NOMO-1 treated with dmso at 0.1 percent for 144 hours (cell line): ENCODE data around the gene CRYBA4.

ENCODE experiments used
- DNase-seq: peaks from one replicate; lab custom pipeline; 2025; ENCODE audit not compliant: unreplicated experiment; lab: John Stamatoyannopoulos, UW

CRYBA4 gene

DNA sequence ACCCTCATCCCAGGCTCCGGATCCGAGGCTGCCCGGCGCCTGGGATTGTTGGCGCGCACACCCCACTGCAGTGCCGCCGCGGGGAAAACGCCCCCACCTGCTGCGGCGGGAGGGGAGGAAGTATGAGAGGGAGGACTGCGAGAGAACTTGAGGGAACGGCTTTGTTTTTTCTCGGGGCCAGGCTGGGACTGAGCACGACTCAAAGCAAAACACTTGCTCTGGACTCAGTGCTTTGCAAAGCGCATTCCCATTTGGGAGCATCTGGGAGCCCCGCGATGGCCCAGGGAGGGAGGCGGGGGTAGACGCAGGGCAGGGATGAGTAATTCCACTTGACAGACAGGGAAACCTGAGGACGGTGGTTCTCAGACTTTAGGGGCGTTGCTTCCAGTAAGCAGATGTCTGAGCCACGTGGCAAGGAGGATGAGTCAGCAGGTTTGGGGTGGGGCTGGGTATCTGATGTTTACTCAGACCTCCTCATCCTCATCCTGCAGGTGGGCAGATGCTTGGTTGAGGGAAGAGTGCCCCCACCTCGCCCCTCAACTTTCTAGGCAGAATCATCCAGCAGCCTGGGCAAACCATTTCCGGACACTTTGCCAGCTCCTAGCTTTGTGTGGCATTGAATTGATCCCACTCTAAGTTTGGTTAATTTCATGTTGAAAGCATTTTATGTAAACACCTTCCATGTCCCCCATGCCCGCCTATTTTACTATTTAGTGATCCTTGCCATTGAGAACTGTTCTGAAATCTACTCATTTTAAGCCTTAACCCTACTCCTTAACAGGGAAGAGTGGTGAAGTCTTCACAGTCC lies 37.1 kb downstream of the CRYBA4 start:
- DNase-seq: peak; percentile 30

DNA sequence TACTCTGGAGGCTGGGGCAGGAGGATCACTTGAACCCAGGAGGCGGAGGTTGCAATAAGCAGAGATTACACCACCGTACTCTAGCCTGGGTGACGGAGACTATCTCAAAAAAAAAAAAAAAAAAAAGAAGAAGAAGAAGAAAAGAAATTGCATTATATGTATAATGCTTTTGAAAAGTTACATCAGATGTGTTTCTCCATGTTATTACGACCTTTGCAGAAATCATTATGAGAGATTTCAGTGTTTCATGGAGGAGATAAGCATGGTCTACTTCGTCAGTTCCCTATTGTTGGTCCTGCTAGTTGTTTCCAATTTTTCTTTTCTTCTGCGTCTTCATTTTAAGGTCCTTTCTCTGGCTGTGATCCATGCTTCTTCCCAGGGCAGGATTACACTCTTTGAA lies 38.6 kb downstream of the CRYBA4 start:
- DNase-seq: no peak

DNA sequence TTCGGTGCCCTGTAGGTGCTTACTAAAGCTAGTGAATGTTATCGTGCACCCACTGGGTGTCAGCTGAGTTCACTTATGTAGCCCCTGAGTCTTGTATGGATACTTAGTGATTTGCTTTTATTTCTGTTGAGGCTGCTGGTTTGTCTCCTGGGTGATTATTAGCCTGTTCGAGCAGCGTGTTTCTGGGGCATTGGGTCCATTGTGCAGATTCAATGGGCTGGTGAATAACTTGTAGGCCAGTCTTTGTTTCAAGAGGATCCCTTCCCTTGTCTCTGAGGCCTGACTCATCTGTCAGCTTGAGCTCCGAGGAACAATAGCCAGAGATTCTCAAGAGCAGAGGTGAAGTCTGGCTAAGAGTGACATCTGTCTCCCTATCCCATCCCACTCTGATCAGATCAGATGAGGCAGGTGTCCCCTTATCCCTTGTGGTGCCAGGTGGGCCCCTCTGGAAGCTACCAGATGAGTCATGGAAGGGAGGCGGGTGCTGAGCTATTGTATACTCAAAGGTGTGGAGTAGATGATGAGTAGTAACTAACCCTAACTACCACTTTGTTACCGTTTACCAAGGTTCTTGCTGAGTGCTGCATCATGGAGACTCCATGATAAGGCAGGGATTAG lies 39.3 kb downstream of the CRYBA4 start:
- DNase-seq: no peak

DNA sequence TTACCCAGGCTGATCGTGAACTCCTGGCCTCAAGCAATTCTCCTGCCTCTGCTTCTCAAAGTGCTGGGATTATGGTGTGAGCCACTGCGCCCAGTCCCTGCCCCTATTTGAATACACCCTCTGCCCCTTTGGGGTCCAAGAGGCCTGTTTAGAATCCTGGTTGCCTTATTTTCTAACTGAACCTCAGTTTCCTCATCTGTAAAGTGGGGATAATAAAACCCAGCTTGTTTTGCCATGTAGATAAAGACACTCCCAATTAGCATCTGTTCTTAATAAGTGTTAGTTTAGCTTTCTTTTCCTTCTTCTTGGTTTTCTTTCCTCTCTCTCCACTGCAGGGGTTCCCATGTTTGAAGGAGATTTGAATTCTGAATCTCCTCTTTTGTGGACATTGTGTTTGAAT lies 40.4 kb downstream of the CRYBA4 start:
- no peak for DNase-seq

DNA sequence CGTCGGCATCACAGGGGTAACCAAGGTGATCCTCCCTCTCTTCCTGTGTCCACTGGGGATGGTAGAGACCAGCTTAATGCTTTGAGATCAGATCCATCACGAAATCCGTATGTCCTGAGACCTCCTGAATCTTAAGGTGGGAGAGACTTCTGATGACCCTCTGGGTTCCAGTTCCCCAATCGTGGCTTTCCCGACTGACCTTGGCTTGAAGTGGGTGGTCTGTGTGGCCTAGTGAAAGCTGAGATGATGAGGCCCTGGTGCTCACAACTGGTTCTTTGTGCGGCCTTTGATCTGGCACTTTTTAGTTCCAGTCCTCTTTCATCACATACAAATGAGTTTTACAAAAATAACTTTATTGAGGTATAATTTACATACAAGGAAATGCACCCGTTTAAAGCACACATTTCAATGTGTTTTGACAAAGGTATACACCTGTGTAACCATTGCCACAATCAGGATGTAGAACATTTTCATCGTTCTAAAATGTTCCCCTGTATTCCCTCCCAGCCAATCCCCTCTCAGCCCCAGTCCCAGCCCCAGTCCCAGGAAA lies 41.7 kb downstream of the CRYBA4 start:
- DNase-seq: no peak

DNA sequence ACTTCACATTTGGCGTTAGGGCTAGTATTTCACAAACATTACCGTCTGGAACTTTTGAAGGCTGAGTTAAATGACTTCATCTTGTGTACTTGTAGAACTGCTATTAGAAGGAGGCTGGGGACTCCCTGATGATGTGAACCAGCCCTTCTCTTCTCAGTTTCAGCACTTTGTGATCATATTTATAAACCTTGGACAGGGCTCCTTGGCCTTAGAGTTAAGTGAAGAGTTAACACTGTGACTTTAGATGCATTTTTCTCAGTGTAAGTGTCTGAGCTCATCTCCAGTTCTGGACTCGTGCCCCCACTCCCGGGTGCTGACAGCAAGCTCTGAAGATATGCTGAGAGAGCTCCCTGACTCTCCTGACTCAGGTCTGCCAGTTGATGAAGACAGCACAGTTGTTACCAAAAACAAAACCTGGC lies 44.1 kb downstream of the CRYBA4 start:
- no peak for DNase-seq

DNA sequence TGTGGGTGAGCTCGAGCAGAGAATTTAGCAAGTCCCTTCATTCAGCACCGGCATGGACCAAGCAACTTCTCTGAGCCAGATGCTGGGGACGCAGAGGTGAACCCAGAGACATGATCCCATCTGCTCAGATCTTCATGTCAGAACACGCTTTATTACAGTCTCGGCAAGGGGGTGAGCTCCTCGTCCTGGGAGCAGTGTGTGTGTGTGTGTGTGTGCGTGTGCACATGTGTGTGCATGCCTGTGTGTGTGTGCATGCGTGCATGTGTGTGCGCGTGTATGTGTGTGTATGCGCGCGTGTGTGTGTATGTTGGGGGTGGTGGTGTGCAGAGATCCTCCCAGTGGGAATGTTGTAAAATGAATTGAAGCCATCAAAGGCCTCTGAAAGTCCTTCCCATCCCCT lies 45.4 kb downstream of the CRYBA4 start:
- no peak for DNase-seq

DNA sequence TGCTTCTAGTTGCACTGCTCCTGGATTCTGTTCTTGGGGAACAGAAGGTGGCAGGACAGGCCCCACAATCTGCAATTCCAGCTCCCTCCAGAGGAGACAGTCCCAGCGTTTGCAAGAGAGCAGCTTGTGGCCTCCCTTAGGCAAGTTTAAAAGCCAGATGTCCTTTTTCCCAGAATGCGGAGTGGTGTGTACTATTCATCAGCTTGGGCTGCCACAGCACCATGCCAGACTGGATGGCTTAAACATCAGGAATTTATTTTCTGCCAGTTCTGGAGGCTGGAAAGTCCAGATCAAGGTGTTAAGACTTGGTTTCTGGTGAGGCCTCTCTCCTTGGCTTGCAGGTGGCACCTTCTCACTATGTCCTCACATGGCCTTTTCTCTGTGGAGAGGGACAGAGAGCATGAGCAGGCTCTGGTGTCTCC lies 47.3 kb downstream of the CRYBA4 start:
- DNase-seq: peak; percentile 7

DNA sequence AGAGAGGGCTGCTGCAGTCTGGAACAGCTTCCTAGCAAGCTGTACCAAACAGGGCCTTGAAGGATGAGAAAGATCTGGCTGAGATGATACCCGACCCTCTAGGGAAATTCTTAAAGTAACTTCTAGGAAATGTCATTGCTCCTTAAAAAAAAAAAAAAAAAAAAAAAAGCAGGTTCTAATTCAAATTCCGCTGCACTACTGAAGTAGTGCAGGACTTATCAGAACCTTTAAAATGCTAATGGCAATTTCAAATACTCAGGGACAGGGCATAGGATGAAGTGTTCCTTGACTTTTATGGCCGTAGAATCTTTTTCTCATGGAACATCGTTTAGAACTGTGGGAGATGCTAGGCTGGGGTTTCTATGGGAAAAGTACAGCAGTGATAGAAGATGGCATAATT lies 48.7 kb downstream of the CRYBA4 start:
- no peak for DNase-seq

DNA sequence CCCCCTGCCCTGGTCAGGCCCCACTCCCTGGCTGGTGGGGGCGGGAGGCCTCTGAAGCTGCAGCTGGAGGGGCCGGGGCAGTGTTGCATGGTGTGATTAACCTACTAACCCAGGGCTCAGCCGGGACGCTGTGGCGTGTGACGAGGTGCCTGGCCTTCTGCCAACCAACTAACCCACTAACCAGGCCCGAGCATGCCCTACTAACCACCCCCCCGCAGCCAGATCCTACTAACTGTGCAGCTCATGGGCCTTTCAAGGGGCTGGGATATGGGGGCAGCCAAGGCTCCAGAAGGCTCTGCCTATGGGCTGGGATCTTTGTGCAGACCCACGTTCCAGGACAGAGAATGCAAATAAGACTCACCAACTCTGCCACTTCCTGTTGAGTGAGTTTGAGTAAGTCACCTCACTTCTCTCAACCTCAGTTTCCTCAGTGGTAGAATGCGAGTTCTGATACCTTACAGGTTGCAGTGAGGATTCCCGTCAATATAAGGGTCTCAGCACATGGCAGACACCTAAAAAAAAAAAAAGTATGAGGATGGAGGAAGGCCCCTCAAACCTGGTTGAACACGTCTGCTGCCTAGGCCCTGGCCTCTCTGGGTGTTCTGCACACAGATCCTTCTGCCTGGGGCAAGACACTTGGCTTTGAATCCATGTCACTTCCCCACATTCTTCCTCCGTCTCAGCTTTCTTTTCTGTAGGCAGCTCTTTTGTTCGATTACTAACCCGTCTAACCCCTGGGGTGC lies 49.7 kb downstream of the CRYBA4 start:
- no peak for DNase-seq

DNA sequence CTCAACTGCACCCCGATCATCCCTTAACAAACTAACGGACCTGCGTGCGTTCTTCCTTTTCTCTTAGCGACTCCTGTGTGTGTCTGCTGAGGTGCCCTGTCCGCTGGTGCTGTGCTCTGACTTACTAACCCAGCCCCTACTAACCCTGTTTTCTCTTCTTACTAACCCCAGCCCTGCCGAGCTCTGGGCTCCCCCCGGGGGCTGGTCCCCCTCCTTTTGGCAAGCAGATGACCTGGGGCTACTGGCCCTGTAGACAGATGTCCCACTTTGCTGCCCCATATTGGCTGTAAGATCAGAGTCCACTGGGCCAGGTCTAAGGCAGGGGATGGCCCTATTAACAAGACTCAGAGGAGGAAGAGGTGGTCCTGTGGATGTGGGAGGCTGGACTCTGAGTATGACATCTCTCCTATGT lies 50.3 kb downstream of the CRYBA4 start:
- no peak for DNase-seq

DNA sequence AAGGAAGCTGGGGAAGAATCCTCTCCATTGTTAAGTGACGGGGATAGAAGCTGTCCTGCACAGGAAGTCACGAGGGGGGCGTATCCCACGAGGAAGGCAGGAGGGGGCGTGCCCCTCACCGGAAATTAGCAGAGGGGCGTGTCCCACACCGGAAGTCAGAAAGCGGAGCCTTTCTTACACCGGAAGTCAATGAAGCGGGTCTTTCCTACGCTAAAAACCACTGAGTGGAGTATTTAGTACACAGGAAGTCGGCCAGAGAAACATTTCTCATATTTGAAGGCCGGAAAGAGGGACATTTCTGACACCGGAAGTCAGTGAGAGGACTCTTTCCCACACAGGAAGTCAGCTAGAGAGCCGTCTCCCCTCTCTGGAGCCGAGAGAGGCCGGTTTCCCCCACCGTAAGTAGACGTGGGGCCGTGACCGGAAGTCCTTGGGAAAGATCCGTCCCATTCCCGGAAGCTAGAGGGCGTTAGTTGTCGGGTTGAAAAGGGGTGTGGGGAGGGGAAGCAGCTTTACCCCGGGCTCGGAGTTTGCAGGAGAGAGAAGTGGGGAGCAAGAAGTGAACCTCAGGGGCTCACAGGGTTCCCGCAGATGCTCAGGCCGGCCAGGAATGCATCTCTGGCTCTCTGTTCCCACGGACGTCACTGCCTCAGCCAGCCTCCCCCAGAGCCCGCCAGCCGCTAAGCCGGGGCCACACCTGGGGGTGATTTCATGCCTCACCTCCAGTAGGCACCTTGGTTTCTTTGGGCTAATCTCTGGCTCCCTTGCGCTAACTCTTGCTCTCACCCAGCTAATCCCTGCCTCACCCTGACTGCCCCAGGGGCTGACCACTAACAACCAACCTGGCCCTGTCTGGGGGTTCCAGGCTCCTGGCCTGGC lies 51.1 kb downstream of the CRYBA4 start:
- DNase-seq: peak; percentile 92

DNA sequence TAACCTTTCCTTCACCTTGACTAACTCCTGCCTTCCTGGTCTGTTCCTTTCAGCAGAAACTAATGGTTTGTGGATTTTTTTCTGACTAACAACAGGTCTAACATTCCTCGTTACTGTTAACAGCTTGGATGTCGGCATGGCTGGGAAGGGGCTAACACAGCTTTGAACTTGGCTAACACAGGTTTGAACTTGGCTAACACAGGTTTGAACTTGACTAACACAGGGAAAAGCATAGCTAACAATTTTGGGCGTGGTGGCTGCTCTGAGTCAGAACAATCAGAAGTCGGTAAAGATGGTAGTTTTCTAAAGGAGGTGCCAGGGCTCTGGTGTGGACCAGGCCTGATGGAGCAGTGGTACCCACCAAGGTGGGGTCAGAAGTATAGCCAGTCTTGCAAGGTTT lies 51.7 kb downstream of the CRYBA4 start:
- no peak for DNase-seq

DNA sequence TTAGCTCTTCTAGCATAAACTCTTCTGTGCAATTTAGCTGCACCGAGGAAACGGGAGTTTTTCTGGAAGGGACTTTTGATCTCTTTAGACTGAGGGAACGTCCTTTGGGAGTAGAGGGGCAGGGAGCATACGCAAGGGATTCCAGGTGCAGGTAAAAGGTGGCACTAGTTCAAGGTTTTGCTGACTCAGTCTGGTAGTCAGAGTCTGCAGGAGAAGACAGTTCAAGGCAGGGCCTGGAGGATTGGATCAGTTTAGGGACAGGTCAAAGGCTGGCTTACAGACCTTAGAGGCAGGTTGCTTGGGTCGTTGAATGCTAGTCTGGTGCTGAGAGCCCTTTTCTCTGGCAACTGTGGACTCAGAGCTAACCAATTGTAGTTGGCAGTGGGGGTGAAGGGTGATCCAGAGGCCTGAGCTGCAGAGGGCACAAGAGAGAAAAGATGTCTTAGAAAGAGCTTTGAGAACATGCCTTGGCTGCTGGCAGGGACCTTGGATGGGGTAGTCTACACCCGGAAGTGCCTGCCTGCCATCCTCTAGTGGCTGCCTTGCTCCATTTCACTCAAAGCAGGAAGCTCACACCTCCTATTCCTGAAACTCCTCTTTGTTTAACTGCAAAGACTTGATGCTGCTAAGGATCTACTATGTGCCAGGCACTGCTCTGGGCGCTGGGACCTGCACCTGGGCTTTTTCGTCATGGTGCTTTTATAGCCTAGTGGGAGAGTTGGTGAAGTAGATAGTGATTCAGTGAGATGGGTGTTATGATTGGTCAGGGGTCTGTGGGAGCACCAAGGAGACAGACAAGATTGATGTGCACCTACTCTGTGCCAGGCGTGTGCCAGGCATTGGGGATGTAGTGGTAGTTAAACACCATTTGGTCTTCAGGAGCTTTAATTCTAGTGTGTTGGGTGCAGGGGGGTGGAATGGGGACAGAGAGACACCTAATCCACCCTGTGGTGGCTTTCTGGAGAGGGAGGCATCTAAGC lies 52.7 kb downstream of the CRYBA4 start:
- no peak for DNase-seq

DNA sequence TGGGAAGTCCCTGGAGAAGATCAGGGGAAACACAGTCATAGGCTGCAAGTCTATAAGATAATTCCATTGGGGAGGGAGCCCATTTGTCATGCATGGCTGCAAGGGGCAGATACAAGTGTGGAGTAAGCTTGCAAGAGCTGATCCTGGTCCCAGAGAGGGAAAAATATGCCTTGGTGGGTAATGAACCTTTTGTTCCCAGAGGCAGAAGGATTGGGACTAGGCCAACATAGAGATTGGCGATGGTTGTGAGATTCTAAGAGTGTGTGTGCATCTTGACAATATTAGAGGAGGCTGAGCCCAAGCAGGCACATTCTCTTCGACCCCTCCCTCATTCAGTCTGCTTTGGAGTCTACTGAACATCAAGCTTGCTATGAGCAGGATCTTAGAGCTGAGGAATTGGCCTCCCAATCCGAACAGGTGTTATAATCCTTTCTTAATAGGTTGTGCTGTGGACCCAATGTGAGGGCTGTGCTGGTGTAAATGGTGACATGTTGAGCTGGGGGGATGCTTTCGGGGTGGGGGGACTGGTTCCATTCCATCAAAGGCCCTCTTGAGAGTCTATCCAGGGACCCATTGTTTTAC lies 54.0 kb downstream of the CRYBA4 start:
- DNase-seq: no peak

DNA sequence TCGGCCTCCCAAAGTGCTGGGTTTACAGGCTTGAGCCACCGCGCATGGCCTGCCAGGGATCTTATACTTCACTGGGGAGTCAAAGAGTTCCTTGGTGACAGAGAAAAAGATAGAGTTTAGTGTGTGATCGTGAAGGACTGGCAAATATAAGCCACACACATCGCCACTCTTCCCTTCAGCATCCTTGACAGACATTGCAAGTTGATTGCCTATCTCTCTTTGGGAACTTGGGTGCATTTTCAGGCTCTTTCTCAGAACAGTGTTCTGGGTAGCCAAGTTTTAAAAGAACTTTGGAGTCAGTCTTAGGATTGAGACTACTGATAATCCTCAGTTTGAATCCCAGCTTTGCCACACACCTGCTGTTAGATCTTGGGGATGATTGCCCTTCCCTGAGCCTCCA lies 55.5 kb downstream of the CRYBA4 start:
- DNase-seq: no peak

DNA sequence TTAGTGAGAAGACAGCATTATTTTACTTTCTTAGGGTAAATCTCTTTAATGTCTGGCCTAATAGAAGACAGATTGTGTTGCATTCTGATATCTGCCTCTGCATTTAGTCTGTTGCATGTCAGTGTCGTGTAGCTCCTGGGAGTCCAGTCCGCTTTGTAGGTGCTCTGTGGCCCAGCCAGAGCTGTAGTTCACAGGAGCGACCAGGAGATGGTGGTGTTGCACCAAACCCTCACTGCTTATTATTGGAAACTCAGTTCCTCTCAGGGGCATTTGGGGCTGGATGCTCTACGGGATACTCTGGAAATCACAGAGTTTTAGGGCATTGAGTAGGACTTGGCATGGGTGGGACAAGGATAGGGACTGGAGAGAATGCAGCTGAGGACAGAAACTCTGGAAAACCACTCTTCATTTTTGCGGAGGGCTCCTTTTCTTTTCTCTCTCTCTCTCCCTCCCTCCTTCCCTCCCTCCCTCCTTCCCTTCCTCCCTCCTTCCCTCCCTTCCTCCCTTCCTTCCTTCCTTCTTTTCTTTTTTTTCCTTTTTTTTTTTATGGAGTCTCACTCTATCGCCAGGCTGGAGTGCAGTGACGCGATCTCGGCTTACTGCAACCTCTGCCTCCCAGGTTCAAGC lies 57.4 kb downstream of the CRYBA4 start:
- peak; percentile 46 for DNase-seq
